ENCODE measurements around the gene SRPK2.

- TF ChIP-seq CTCF (IDR thresholded peaks at IDR 0.05) (no peak), POLR2A (IDR thresholded peaks at IDR 0.05) (no peak)
Observed at GRCh38 chr7:105241198-105241597, 147.5 kb downstream of the SRPK2 start.

All from breast epithelium (tissue), 3 donors.